Muscle of leg (tissue), 11 donors: Measurements from ENCODE around the gene PDE11A. TPM values are rescaled to one million over a fixed set of nuclear protein-coding genes. Genes with fewer than 3 reads are reported as not detected.

Experiments used
- DNase-seq: peaks from one replicate; pipeline ENCODE4 v3.0.0; 2013
- H3K27ac ChIP-seq: one replicate; pipeline ENCODE4 v1.5.1; 2013; ENCODE audit warnings: mild to moderate bottlenecking, low read length, control low read depth
- H3K27me3 ChIP-seq: one replicate; pipeline ENCODE4 v1.6.1; 2013; ENCODE audit warnings: low read length; ENCODE audit not compliant: control insufficient read depth, insufficient read depth
- H3K36me3 ChIP-seq: one replicate; pipeline ENCODE4 v1.6.1; 2013; ENCODE audit warnings: low read length; ENCODE audit not compliant: control insufficient read depth, insufficient read depth
- H3K4me1 ChIP-seq: one replicate; pipeline ENCODE4 v1.6.1; 2013; ENCODE audit warnings: low read length; ENCODE audit not compliant: control insufficient read depth, insufficient read depth
- H3K4me3 ChIP-seq: one replicate; pipeline ENCODE4 v1.5.1; 2013; ENCODE audit warnings: low read length, control low read depth
- H3K9me3 ChIP-seq: replicated peaks from 2 replicates; pipeline ENCODE4 v1.6.1; 2013; ENCODE audit warnings: low read depth, low read length; ENCODE audit not compliant: control insufficient read depth
- WGBS: methylation state at CpG from one replicate; pipeline ENCODE4 v1.1.5; 2013; ENCODE audit warnings: missing lambda C conversion rate; ENCODE audit not compliant: insufficient coverage; 5-methylcytosine and 5-hydroxymethylcytosine counted together
- polyA plus RNA-seq, 8 donors: library from polyadenylated mRNA; unstranded; fragments of 120-200 nt; gene quantifications; one replicate each; pipeline versions ENCODE4 v1.2.1 to v1.2.3, GENCODE V29; 2013; ENCODE audit warnings: inconsistent platforms in 1 of 8, low replicate concordance in 1 of 8; ENCODE audit not compliant: insufficient read length in 8 of 8, insufficient read depth in 1 of 8
- total RNA-seq: library from RNA; stranded (reverse); fragments of 120-200 nt; gene quantifications from one replicate; pipeline ENCODE4 v1.2.4, GENCODE V29; 2013

The PDE11A gene
- total and polyA plus RNA-seq, 9 donors = 0.36 to 2.6 (median 0.62) TPM

- Histone ChIP-seq H3K27me3 (no peaks in the 10 kb centered on the region), H3K4me1 (peaks cover 13% of the 10 kb centered on the region), H3K27ac (no peak overlapping the region), H3K9me3 (no peaks in the 10 kb centered on the region), H3K4me3 (no peak overlapping the region), H3K36me3 (no peaks in the 10 kb centered on the region)
- no peak for DNase-seq
- WGBS = 76% methylated on average over 5 of the region's 7 CpGs
Observed at GRCh38 chr2:177738461-177739235, 333.9 kb downstream of the PDE11A start.

DNA sequence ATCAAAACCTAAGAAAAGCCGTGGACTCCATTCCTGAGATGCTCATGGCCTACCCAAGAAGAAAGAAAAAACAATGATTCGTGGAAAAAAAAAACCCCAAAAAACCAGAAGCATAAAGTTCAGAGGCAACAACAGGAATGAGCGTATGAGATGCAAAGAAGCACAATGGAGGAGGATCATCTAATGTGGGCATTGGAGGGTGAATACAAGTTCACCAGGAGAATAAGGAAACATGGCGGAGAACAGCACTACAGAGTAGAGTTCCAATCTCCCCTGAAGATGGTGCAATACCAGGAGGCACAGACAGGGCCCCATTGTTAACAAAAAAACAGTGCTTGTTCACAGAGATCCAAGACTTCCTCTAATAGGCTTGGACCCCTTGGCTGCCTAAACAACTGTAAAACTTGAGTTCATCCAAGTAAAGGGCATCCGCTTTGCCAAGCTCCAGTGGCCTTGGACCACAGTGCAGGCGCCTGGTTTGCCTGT lies 337.2 kb downstream of the PDE11A start:
- no peaks in the 10 kb centered on the region for H3K27me3 ChIP-seq
- H3K27ac ChIP-seq = no peak overlapping the region
- 97% methylated on average over 4 of the region's 6 CpGs for WGBS
- H3K9me3 ChIP-seq = no peaks in the 10 kb centered on the region
- DNase-seq = no peak
- H3K36me3 ChIP-seq = no peaks in the 10 kb centered on the region
- H3K4me3 ChIP-seq = no peak overlapping the region
- H3K4me1 ChIP-seq = no peaks in the 10 kb centered on the region

DNA sequence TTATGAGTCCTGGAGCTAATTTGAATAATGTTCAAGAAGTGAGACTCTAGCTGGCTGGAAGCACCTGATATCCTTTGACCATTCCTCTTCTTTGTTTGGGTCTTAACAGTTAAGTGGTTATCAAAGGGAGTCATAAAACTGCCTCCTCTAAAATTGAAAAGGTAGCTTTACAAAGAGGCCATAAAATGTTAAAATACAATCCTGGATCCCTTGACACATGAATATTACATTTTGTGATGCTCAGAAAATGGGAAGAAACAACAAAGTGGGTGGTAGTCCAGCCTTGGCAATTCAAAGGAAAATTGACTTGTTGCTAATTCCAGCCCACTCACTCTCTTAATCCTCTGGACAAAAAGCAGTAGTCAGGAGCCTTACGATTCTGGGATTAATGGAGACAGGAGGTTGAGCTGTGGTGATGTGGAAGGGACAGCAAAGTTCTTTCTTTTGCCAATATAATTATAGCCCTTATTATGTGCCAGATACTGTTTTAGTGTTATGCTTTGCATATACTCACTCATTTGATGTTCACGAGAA lies 339.2 kb downstream of the PDE11A start:
- DNase-seq = no peak
- Histone ChIP-seq H3K9me3 (no peaks in the 10 kb centered on the region), H3K36me3 (no peaks in the 10 kb centered on the region), H3K4me3 (no peak overlapping the region), H3K27me3 (no peaks in the 10 kb centered on the region), H3K27ac (no peak overlapping the region), H3K4me1 (peaks cover 2% of the 10 kb centered on the region)
- WGBS = no CpG with 5 or more reads among the region's 2 CpGs

DNA sequence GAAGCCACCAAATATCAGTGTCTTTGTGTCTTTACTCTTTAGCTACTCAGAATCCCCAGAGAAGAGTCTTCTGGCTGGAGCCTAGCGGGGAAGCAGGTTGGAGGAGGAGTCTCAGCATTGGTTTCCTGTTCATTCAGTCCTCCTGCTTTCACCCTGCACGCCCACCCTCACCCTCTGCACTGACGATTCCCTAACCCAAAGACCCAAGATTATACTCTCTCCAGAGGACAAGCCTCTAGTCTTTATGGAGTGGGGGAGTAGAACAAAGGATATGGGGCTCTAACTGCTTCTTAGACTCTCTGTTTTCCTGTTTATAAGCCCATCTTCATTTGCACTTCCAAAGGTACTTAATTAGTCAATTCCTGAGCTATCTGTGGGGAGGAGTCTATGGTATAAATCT lies 341.2 kb downstream of the PDE11A start:
- Histone ChIP-seq H3K27ac (no peak overlapping the region), H3K36me3 (no peaks in the 10 kb centered on the region), H3K9me3 (no peaks in the 10 kb centered on the region), H3K4me3 (no peak overlapping the region), H3K27me3 (no peaks in the 10 kb centered on the region), H3K4me1 (peaks cover 12% of the 10 kb centered on the region)
- WGBS = no CpG with 5 or more reads among the region's 3 CpGs
- DNase-seq = no peak

GRCh38 chr2:177730792-177731191 lies 341.8 kb downstream of the PDE11A start:
- no peaks in the 10 kb centered on the region for H3K9me3 ChIP-seq
- H3K4me1 ChIP-seq = peaks cover 15% of the 10 kb centered on the region
- no peak overlapping the region for H3K27ac ChIP-seq
- DNase-seq = no peak
- H3K36me3 ChIP-seq = no peaks in the 10 kb centered on the region
- no peaks in the 10 kb centered on the region for H3K27me3 ChIP-seq
- no CpG with 5 or more reads among the region's 2 CpGs for WGBS
- no peak overlapping the region for H3K4me3 ChIP-seq

DNA sequence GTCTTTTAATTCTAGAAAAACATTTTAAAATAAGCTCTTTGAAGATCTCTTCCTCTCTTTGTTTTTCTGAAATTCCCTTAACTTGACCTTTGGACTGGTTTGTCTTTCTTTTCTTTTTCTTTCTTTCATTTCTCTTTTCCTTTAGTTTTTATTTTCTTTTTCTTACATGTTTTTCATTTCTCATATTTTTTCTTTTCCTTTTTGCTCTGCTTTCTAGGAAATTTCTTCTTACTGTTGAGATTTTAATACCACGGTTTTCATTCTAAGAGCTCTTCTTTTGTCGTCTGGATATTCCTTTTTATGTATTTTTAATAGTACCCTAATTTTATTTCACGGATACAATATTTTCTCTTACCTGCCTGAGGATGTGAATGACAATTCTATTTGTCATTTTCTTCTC lies 342.2 kb downstream of the PDE11A start:
- Histone ChIP-seq H3K4me1 (peaks cover 15% of the 10 kb centered on the region), H3K27me3 (no peaks in the 10 kb centered on the region), H3K36me3 (no peaks in the 10 kb centered on the region), H3K9me3 (no peaks in the 10 kb centered on the region), H3K4me3 (no peak overlapping the region), H3K27ac (no peak overlapping the region)
- no peak for DNase-seq
- no CpG with 5 or more reads among the region's 3 CpGs for WGBS

DNA sequence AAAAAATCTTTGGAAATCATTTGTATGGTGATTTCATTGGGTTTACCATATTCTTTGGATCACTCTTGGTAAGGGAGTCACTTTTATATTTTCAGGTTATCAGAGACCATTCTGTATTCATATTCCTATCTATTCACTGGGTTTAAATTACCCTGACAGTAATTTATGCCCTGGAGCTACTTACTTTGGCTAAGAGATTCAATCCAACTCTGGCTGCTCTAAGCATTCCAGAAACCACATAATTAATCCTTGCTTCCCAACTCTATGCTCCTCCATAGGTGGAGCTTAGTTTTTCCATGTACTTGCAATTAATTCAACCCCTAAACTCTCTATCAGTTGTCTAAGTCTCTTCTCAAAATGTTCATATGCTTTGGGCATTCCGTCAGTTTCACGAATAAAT lies 343.7 kb downstream of the PDE11A start:
- H3K4me3 ChIP-seq = no peak overlapping the region
- no peak for DNase-seq
- WGBS = no CpG with 5 or more reads among the region's 2 CpGs
- no peaks in the 10 kb centered on the region for H3K36me3 ChIP-seq
- H3K4me1 ChIP-seq = peaks cover 15% of the 10 kb centered on the region
- H3K27me3 ChIP-seq = no peaks in the 10 kb centered on the region
- H3K9me3 ChIP-seq = no peaks in the 10 kb centered on the region
- H3K27ac ChIP-seq = peak overlapping the region; percentile 6

DNA sequence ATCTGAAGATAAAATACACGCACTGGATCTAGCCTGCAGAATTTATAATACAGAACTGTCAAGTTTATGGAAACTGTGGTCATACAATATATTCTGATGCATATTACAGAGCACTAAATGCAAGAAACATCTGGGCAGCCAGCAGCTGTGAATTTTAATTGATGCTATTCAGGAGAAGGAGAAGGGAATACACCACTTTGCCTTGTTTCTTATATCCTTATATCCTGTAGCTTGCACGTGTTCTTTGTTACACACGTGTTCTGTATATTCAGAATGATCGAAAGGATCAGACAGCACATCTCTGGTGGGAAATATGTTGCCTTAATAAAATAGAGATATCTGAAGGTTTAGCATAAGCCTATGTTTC lies 344.2 kb downstream of the PDE11A start:
- no CpG with 5 or more reads among the region's 4 CpGs for WGBS
- Histone ChIP-seq H3K4me1 (peaks cover 15% of the 10 kb centered on the region), H3K4me3 (no peak overlapping the region), H3K27me3 (no peaks in the 10 kb centered on the region), H3K9me3 (no peaks in the 10 kb centered on the region), H3K36me3 (no peaks in the 10 kb centered on the region), H3K27ac (peak overlapping the region; percentile 6)
- peak; percentile 88 for DNase-seq

- DNase-seq = no peak
- H3K4me3 ChIP-seq = no peak overlapping the region
- peaks cover 15% of the 10 kb centered on the region for H3K4me1 ChIP-seq
- 60% methylated on average over 3 of the region's 13 CpGs for WGBS
- H3K27ac ChIP-seq = peak overlapping the region; percentile 76
- H3K27me3 ChIP-seq = no peaks in the 10 kb centered on the region
- H3K36me3 ChIP-seq = no peaks in the 10 kb centered on the region
- H3K9me3 ChIP-seq = no peaks in the 10 kb centered on the region
Observed at GRCh38 chr2:177727577-177728398, 344.8 kb downstream of the PDE11A start.

- Histone ChIP-seq H3K27me3 (no peaks in the 10 kb centered on the region), H3K36me3 (no peaks in the 10 kb centered on the region), H3K4me3 (no peak overlapping the region), H3K27ac (peak overlapping the region; percentile 76), H3K4me1 (peaks cover 15% of the 10 kb centered on the region), H3K9me3 (no peaks in the 10 kb centered on the region)
- WGBS = 30% methylated on average over 5 of the region's 5 CpGs
- peak; percentile 84 for DNase-seq
Observed at GRCh38 chr2:177726931-177727348, 345.6 kb downstream of the PDE11A start.
